CD4-positive, CD25-positive, alpha-beta regulatory T cell (primary cell): ENCODE measurements around the gene ZDHHC14. TPM values are rescaled to one million over a fixed set of nuclear protein-coding genes. Genes with fewer than 3 reads are reported as not detected.
"Not testable (repeated sequence)": the region's sequence is repeated elsewhere in the genome, so short reads cannot be mapped to it uniquely, and the experiment has no call there.

Experiments
- ATAC-seq, 2 donors: fragments of 150-1000 bp; cut with Tn5 transposase; one replicate each; pipeline ENCODE4 v1.10.0; 2021; ENCODE audit warnings: low read depth in 2 of 2, moderate number of reproducible peaks in 2 of 2, moderate library complexity in 1 of 2
- DNase-seq, 3 donors: peaks; one replicate each; pipeline versions ENCODE4 v3.0.0 to v3.0.0-alpha.2; 2012 to 2022; ENCODE audit warnings: mixed read lengths in 1 of 3
- H3K27ac ChIP-seq: one replicate; pipeline ENCODE4 v1.7.0; 2013; ENCODE audit warnings: mild to moderate bottlenecking, low read length; ENCODE audit not compliant: insufficient read depth, poor library complexity, severe bottlenecking
- H3K27me3 ChIP-seq: one replicate; pipeline ENCODE4 v1.7.0; 2013; ENCODE audit warnings: low read length; ENCODE audit not compliant: control insufficient read depth, insufficient read depth
- H3K36me3 ChIP-seq: one replicate; pipeline ENCODE4 v1.7.0; 2013; ENCODE audit warnings: mild to moderate bottlenecking, low read length, moderate library complexity; ENCODE audit not compliant: control insufficient read depth, insufficient read depth
- H3K4me1 ChIP-seq: 2 replicates; pipeline ENCODE4 v1.7.0; 2013; ENCODE audit warnings: mild to moderate bottlenecking, low read length; ENCODE audit not compliant: insufficient read depth, control insufficient read depth, poor library complexity, severe bottlenecking
- H3K4me3 ChIP-seq: one replicate; pipeline ENCODE4 v1.7.0; 2013; ENCODE audit warnings: low read depth, mild to moderate bottlenecking, low read length, moderate library complexity
- H3K9me3 ChIP-seq, 2 experiments: 1 replicate in 1 of 2; 2 replicates in 1 of 2; pipeline ENCODE4 v1.7.0; 2013; ENCODE audit warnings: low read length in 2 of 2, mild to moderate bottlenecking in 1 of 2, moderate library complexity in 1 of 2; ENCODE audit not compliant: control insufficient read depth in 2 of 2
- H3K27ac Mint-ChIP-seq, 3 donors: one replicate each; pipeline ENCODE4 v1.8.0; 2020 to 2022; ENCODE audit warnings: mild to moderate bottlenecking in 3 of 3, mixed read lengths in 3 of 3, moderate library complexity in 2 of 3
- H3K27me3 Mint-ChIP-seq: one replicate; pipeline ENCODE4 v1.8.0; 2022; ENCODE audit warnings: mild to moderate bottlenecking, mixed read lengths
- H3K36me3 Mint-ChIP-seq: one replicate; pipeline ENCODE4 v1.8.0; 2020; ENCODE audit warnings: mixed read lengths
- H3K4me1 Mint-ChIP-seq, 4 donors: one replicate each; pipeline ENCODE4 v1.8.0; 2020 to 2022; ENCODE audit warnings: mixed read lengths in 4 of 4, mild to moderate bottlenecking in 1 of 4
- H3K4me3 Mint-ChIP-seq, 4 donors: one replicate each; pipeline ENCODE4 v1.8.0; 2020 to 2022; ENCODE audit warnings: mild to moderate bottlenecking in 4 of 4, mixed read lengths in 4 of 4, moderate library complexity in 3 of 4
- H3K9me3 Mint-ChIP-seq, 7 donors: one replicate each; pipeline ENCODE4 v1.8.0; 2020 to 2022; ENCODE audit warnings: mixed read lengths in 7 of 7, mild to moderate bottlenecking in 3 of 7, moderate library complexity in 2 of 7
- polyA plus RNA-seq, 4 donors: library from polyadenylated mRNA; unstranded; fragments of 300-500 nt; fragmentation: Illumina TruSeq; gene quantifications; one replicate each; pipeline ENCODE4 v1.2.3, GENCODE V29; 2021
- total RNA-seq: library from RNA; stranded (reverse); gene quantifications from one replicate; pipeline ENCODE4 v1.2.3, GENCODE V29; 2022

ZDHHC14 gene
- total and polyA plus RNA-seq, 5 donors from 2014 or later = 0.29 to 4.2 (median 1.0) TPM

DNA sequence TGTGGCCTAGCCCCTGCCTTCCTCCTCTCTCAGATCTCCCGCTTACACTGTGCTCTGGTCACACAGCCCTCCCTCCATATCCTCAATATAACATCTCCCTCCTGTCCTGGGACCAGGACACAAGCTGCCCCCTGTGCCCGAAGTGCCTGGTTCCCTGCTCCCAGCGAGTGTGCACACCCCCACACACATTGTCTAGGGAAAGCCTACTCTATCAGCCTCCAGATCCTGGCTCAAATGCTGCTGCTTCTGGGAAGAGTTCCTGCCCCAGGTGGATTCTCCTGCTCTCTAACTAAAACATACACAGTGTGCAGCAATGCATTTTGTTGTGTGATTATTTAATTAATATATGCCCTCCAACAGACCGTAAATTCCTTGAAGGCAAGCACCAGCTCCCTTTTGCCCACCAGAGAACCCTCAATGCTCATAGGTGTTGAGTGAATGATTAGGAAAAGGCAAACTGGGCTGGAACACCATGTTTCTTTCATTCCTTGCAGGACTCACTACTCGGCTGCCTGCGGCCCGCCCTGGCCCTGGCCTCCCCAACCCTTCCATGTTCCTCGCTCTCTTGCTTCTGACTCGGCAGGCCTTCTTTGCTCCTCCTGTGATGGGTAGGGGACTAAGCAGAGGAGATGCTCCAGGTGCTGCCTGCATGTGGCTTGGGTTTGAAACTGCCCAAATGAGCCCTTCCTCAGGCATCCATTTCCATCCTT is 194.6 kb downstream of the ZDHHC14 start:
- H3K9me3 Mint-ChIP-seq = peaks cover 0 to 10% (median 6%) of the 10 kb centered on the region in 7 donors
- ATAC-seq (no peak), DNase-seq (no peak)
- peaks cover 0 to 13% (median 9%) of the 10 kb centered on the region in 4 donors for H3K4me1 Mint-ChIP-seq
- no peaks in the 10 kb centered on the region for H3K4me1 ChIP-seq
- H3K27me3 ChIP-seq = no peaks in the 10 kb centered on the region
- no peak overlapping the region for H3K27ac ChIP-seq
- H3K27ac Mint-ChIP-seq = peak overlapping the region in 1 of 3 donors; percentile 39
- no peaks in the 10 kb centered on the region for H3K9me3 ChIP-seq
- H3K4me3 ChIP-seq = no peak overlapping the region
- H3K27me3 Mint-ChIP-seq = peaks cover 4% of the 10 kb centered on the region
- H3K36me3 Mint-ChIP-seq = peaks cover 3% of the 10 kb centered on the region
- H3K4me3 Mint-ChIP-seq = peak overlapping the region in 1 of 4 donors; percentile 57
- no peaks in the 10 kb centered on the region for H3K36me3 ChIP-seq

DNA sequence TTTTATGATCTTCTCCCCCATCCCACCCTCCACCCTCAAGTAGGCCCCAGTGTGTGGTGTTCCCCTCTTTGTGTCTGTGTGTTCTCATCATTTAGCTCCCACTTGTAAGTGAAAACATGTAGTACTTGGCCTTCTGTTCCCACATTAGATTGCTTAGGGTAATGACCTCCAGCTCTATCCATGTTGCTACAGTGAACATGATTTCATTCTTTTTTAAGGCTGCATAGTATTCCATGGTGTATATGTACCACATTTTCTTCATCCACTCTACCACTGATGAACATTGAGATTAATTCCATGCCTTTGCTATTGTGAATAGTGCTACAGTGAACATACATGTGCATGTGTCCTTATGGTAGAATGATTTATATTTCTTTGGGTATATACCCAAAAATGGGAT is 196.0 kb downstream of the ZDHHC14 start:
- not testable (repeated sequence) for H3K36me3 Mint-ChIP-seq, H3K27ac ChIP-seq, H3K9me3 ChIP-seq, H3K27ac Mint-ChIP-seq, H3K9me3 Mint-ChIP-seq, ATAC-seq, H3K4me3 Mint-ChIP-seq, H3K27me3 ChIP-seq, H3K27me3 Mint-ChIP-seq, DNase-seq, H3K4me1 Mint-ChIP-seq, H3K4me1 ChIP-seq, H3K4me3 ChIP-seq, H3K36me3 ChIP-seq

GRCh38 chr6:157578527-157578926 is 197.5 kb downstream of the ZDHHC14 start:
- not testable (repeated sequence) for H3K27ac ChIP-seq, H3K27me3 ChIP-seq, DNase-seq, H3K27me3 Mint-ChIP-seq, ATAC-seq, H3K4me3 ChIP-seq, H3K4me3 Mint-ChIP-seq, H3K27ac Mint-ChIP-seq, H3K36me3 ChIP-seq, H3K4me1 Mint-ChIP-seq, H3K9me3 ChIP-seq, H3K36me3 Mint-ChIP-seq, H3K4me1 ChIP-seq
- peaks cover 0 to 16% (median 13%) of the 10 kb centered on the region in 7 donors for H3K9me3 Mint-ChIP-seq

GRCh38 chr6:157579467-157580031 is 198.6 kb downstream of the ZDHHC14 start:
- Mint-ChIP-seq H3K4me1 (peaks cover 0 to 6% (median 3%) of the 10 kb centered on the region in 4 donors), H3K36me3 (peaks cover 2% of the 10 kb centered on the region), H3K9me3 (peaks cover 0 to 16% (median 13%) of the 10 kb centered on the region in 7 donors), H3K27me3 (peaks cover 8% of the 10 kb centered on the region), H3K4me3 (no peak overlapping the region), H3K27ac (peak overlapping the region in 1 of 3 donors; percentile 35)
- DNase-seq = no peak
- no peaks in the 10 kb centered on the region for H3K36me3 ChIP-seq
- H3K4me1 ChIP-seq = no peaks in the 10 kb centered on the region
- no peaks in the 10 kb centered on the region for H3K27me3 ChIP-seq
- H3K9me3 ChIP-seq = peaks cover 0 to 7% of the 10 kb centered on the region in 2 experiments
- H3K4me3 ChIP-seq = no peak overlapping the region
- no peak for ATAC-seq
- no peak overlapping the region for H3K27ac ChIP-seq

DNA sequence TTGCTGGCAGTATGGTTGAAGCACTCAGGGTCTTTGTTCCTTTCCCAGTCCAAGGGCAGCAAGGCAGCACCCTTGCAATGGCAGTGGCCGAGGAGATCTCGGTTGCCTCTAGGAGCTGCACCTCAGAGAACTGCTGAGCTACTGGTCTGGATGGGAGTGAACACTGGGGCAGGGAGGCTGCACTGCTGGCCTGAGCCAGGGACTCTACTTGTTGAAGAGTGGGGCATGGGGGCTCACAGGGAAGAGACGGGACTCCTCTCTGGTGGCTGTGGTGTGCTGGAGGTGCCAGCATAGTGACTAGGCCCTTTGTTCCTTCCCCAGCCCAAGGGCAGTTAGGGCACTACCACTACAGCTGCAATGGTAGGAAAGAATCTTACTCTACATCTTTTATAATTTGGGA is 203.0 kb downstream of the ZDHHC14 start:
- ATAC-seq (no peak), DNase-seq (no peak)
- H3K4me1 ChIP-seq = no peaks in the 10 kb centered on the region
- peaks cover 0 to 13% (median 6%) of the 10 kb centered on the region in 7 donors for H3K9me3 Mint-ChIP-seq
- H3K27me3 Mint-ChIP-seq = peaks cover 5% of the 10 kb centered on the region
- H3K36me3 ChIP-seq = no peaks in the 10 kb centered on the region
- H3K27ac Mint-ChIP-seq = no peak overlapping the region
- H3K4me1 Mint-ChIP-seq = peaks cover 0 to 2% (median 0%) of the 10 kb centered on the region in 4 donors
- peaks cover 0 to 7% of the 10 kb centered on the region in 2 experiments for H3K9me3 ChIP-seq
- H3K4me3 Mint-ChIP-seq = no peak overlapping the region
- H3K27ac ChIP-seq = no peak overlapping the region
- peaks cover 4% of the 10 kb centered on the region for H3K36me3 Mint-ChIP-seq
- H3K27me3 ChIP-seq = no peaks in the 10 kb centered on the region
- no peak overlapping the region for H3K4me3 ChIP-seq

DNA sequence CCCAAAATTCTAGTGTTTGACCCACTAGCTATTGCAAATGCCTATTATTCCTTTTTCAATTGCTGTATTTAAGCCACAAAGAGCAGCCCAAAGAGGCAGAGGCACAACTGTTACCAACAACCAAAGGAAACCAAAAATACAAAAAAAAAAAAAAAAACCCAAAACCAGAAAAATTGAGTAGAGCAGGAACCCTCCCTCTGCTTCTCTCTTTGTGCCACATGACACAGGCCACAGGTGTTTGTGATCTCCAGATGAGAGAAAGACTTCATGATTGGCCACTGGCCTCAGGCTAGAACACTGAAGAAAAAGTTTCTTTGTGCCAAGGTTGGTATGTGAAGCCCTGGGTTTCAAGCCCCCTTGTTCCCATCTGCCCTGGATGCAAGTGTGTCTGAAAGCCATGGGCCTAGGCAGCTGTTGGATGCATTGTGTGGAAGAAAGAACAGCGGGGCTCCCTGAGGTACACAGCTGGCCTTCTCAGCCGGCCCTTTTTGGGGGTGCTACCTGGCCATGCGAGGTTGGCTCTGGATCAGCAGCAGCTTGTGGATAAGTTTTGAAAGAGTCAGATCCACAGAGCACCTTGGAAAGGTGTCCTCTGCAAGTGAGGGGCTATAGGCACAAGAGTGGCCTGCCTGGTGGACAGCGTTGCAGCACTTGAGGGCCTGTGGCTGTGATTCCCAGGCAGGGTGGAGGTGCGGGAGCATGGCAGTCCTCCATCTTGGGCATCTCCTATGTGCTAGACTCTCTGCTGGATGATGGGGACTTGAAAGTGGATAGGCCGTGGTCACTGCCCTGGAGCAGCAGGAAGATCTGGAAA is 204.5 kb downstream of the ZDHHC14 start:
- Histone ChIP-seq H3K9me3 (peaks cover 6 to 12% of the 10 kb centered on the region in 2 experiments), H3K36me3 (no peaks in the 10 kb centered on the region), H3K4me3 (no peak overlapping the region), H3K27ac (no peak overlapping the region), H3K27me3 (no peaks in the 10 kb centered on the region), H3K4me1 (no peaks in the 10 kb centered on the region)
- Mint-ChIP-seq H3K4me1 (peaks cover 0 to 2% (median 0%) of the 10 kb centered on the region in 4 donors), H3K4me3 (no peak overlapping the region), H3K27me3 (peaks cover 12% of the 10 kb centered on the region), H3K27ac (no peak overlapping the region), H3K36me3 (peaks cover 10% of the 10 kb centered on the region), H3K9me3 (peaks cover 6 to 22% (median 8%) of the 10 kb centered on the region in 7 donors)
- DNase-seq (no peak), ATAC-seq (no peak)

- ATAC-seq = no peak
- no peak for DNase-seq
- no peak overlapping the region for H3K27ac ChIP-seq
- H3K4me3 ChIP-seq = no peak overlapping the region
- H3K36me3 ChIP-seq = no peaks in the 10 kb centered on the region
- Mint-ChIP-seq H3K9me3 (peaks cover 5 to 24% (median 6%) of the 10 kb centered on the region in 7 donors), H3K27ac (no peak overlapping the region), H3K36me3 (peaks cover 10% of the 10 kb centered on the region), H3K27me3 (peaks cover 12% of the 10 kb centered on the region), H3K4me3 (no peak overlapping the region), H3K4me1 (peaks cover 0 to 2% (median 0%) of the 10 kb centered on the region in 4 donors)
- no peaks in the 10 kb centered on the region for H3K27me3 ChIP-seq
- no peaks in the 10 kb centered on the region for H3K4me1 ChIP-seq
- H3K9me3 ChIP-seq = peaks cover 8 to 12% of the 10 kb centered on the region in 2 experiments
These were observed 205.1 kb downstream of the ZDHHC14 start for GRCh38 chr6:157586088-157586414.
